C1 segment of cervical spinal cord (tissue), 14 donors: Measurements from ENCODE around the gene GNB1.
A peak's percentile ranks its signal among the peaks of the same experiment; 100 is the strongest.

Source experiments
- DNase-seq, 14 donors: peaks; one replicate each; lab custom pipeline; 2025; lab: John Stamatoyannopoulos, UW

GNB1 gene

GRCh38 chr1:1922956-1923833 lies 32.3 kb upstream of the GNB1 start:
- no peak for DNase-seq

GRCh38 chr1:1922702-1922955 lies 31.7 kb upstream of the GNB1 start:
- DNase-seq, result no peak

- no peak for DNase-seq
Observed at GRCh38 chr1:1921901-1922701, 31.2 kb upstream of the GNB1 start.

GRCh38 chr1:1921459-1921862 lies 30.6 kb upstream of the GNB1 start:
- no peak for DNase-seq

GRCh38 chr1:1920608-1921458 lies 29.9 kb upstream of the GNB1 start:
- DNase-seq, result no peak

- no peak for DNase-seq
Observed at GRCh38 chr1:1920057-1920607, 29.2 kb upstream of the GNB1 start.

GRCh38 chr1:1919304-1920056 lies 28.6 kb upstream of the GNB1 start:
- peak; percentile 10 to 93 (median 78) for DNase-seq

- DNase-seq, result no peak
Observed at GRCh38 chr1:1918901-1919303, 28.0 kb upstream of the GNB1 start, which contains the start of gene TMEM52. TSS of gene TMEM52 (minus strand) at chr1:1919279. CDS start at chr1:1919265, 14 bp downstream.

GRCh38 chr1:1917995-1918900 lies 27.4 kb upstream of the GNB1 start:
- no peak for DNase-seq

GRCh38 chr1:1917304-1917976 lies 26.6 kb upstream of the GNB1 start:
- DNase-seq, result no peak

- no peak for DNase-seq
Observed at GRCh38 chr1:1916851-1917251, 26.0 kb upstream of the GNB1 start.

- no peak for DNase-seq
Observed at GRCh38 chr1:1915911-1916840, 25.3 kb upstream of the GNB1 start.

GRCh38 chr1:1914971-1915692 lies 24.2 kb upstream of the GNB1 start, which contains the start of gene CALML6:
TSS of gene CALML6 (plus strand) at chr1:1915260. CDS start at chr1:1915281, 21 bp downstream.
- DNase-seq, result no peak

- no peak for DNase-seq
Observed at GRCh38 chr1:1914101-1914970, 23.4 kb upstream of the GNB1 start.

- DNase-seq, result no peak
Observed at GRCh38 chr1:1911350-1912041, 20.6 kb upstream of the GNB1 start.
